Neuronal stem cell (in vitro differentiated cells): ENCODE results near the gene ACOD1.
A peak's percentile ranks its signal among the peaks of the same experiment; 100 is the strongest.
"Not testable (repeated sequence)": the region's sequence is repeated elsewhere in the genome, so short reads cannot be mapped to it uniquely, and the experiment has no call there.

Experiments used
- DNase-seq: peaks from one replicate; pipeline ENCODE4 v3.0.0-alpha.2; 2013; ENCODE audit warnings: low spot score
- H2AFZ ChIP-seq: one replicate; pipeline ENCODE4 v1.6.1; 2013; ENCODE audit warnings: mild to moderate bottlenecking, low read length, inconsistent platforms
- H2AK5ac ChIP-seq: 2 replicates; pipeline ENCODE4 v1.6.1; 2013; ENCODE audit warnings: low read depth, mild to moderate bottlenecking, inconsistent platforms, low read length, moderate library complexity, mixed read lengths
- H2BK120ac ChIP-seq: 2 replicates; pipeline ENCODE4 v1.6.1; 2013; ENCODE audit warnings: low read depth, mild to moderate bottlenecking, inconsistent platforms, low read length, moderate library complexity, mixed read lengths
- H2BK12ac ChIP-seq: one replicate; pipeline ENCODE4 v1.6.1; 2013; ENCODE audit warnings: low read length, inconsistent platforms
- H2BK15ac ChIP-seq: 2 replicates; pipeline ENCODE4 v1.6.1; 2013; ENCODE audit warnings: mild to moderate bottlenecking, low read length, inconsistent platforms, mixed read lengths
- H2BK5ac ChIP-seq: one replicate; pipeline ENCODE4 v1.6.1; 2013; ENCODE audit warnings: inconsistent platforms, mild to moderate bottlenecking, low read length, moderate library complexity
- H3K14ac ChIP-seq: one replicate; pipeline ENCODE4 v1.6.1; 2013; ENCODE audit warnings: low read length, inconsistent platforms
- H3K18ac ChIP-seq: 2 replicates; pipeline ENCODE4 v1.6.1; 2013; ENCODE audit warnings: low read length, inconsistent platforms
- H3K23ac ChIP-seq: 2 replicates; pipeline ENCODE4 v1.6.1; 2013; ENCODE audit warnings: low read depth, mild to moderate bottlenecking, mixed read lengths, low read length, inconsistent platforms; ENCODE audit not compliant: poor library complexity
- H3K27ac ChIP-seq: replicated peaks from 3 replicates; pipeline ENCODE4 v1.5.1; 2013; ENCODE audit warnings: low read length, inconsistent platforms
- H3K27me3 ChIP-seq, 3 experiments: 2 replicates each; pipeline ENCODE4 v1.6.1; 2013; ENCODE audit warnings: low read length in 3 of 3, mild to moderate bottlenecking in 2 of 3, inconsistent platforms in 1 of 3, low read depth in 1 of 3, mixed read lengths in 1 of 3, moderate library complexity in 1 of 3; ENCODE audit not compliant: control insufficient read depth in 3 of 3, insufficient read depth in 3 of 3
- H3K36me3 ChIP-seq, 2 donors: replicated peaks in 1 of 2; 2 replicates each; pipeline ENCODE4 v1.6.1; 2013; ENCODE audit warnings: low read length in 2 of 2; ENCODE audit not compliant: control insufficient read depth in 2 of 2, insufficient read depth in 2 of 2
- H3K4ac ChIP-seq: 2 replicates; pipeline ENCODE4 v1.6.1; 2013; ENCODE audit warnings: inconsistent platforms, mild to moderate bottlenecking, low read length, moderate library complexity
- H3K4me1 ChIP-seq, 2 donors: 1 replicate in 1 of 2; 2 replicates in 1 of 2; pipeline ENCODE4 v1.6.1; 2013; ENCODE audit warnings: low read length in 2 of 2, low read depth in 1 of 2; ENCODE audit not compliant: control insufficient read depth in 2 of 2, insufficient read depth in 1 of 2
- H3K4me2 ChIP-seq: one replicate; pipeline ENCODE4 v1.6.1; 2013; ENCODE audit warnings: mild to moderate bottlenecking, low read length, inconsistent platforms; ENCODE audit not compliant: insufficient read depth, poor library complexity, severe bottlenecking
- H3K4me3 ChIP-seq, 2 donors: 2 replicates each; pipeline ENCODE4 v1.5.1; 2013; ENCODE audit warnings: low read length in 2 of 2, mild to moderate bottlenecking in 2 of 2, inconsistent platforms in 1 of 2, moderate library complexity in 1 of 2
- H3K79me1 ChIP-seq: one replicate; pipeline ENCODE4 v1.6.1; 2013; ENCODE audit warnings: low read depth, mild to moderate bottlenecking, inconsistent platforms, low read length, moderate library complexity
- H3K9ac ChIP-seq: one replicate; pipeline ENCODE4 v1.6.1; 2013; ENCODE audit warnings: mild to moderate bottlenecking, low read depth, low read length, inconsistent platforms; ENCODE audit not compliant: poor library complexity
- H3K9me3 ChIP-seq, 2 donors: replicated peaks in 1 of 2; 2 replicates each; pipeline versions ENCODE3 to v1.6.1; 2013; ENCODE audit warnings: low read length in 2 of 2, mild to moderate bottlenecking in 2 of 2, inconsistent platforms in 1 of 2, low read depth in 1 of 2, mixed read lengths in 1 of 2, moderate library complexity in 1 of 2; ENCODE audit not compliant: control insufficient read depth in 2 of 2, insufficient read depth in 1 of 2
- H4K8ac ChIP-seq: one replicate; pipeline ENCODE4 v1.6.1; 2013; ENCODE audit warnings: low read depth, mild to moderate bottlenecking, inconsistent platforms, low read length, moderate library complexity
- H4K91ac ChIP-seq: one replicate; pipeline ENCODE4 v1.6.1; 2013; ENCODE audit warnings: low read length, low read depth, mild to moderate bottlenecking, inconsistent platforms; ENCODE audit not compliant: poor library complexity
- WGBS, 2 donors: extraction: QIAGEN DNeasy Blood & Tissue Kit; methylation state at CpG; one replicate each; pipeline ENCODE4 v1.1.7; 2013; ENCODE audit warnings: missing lambda C conversion rate in 2 of 2, mixed read lengths in 1 of 2; ENCODE audit not compliant: insufficient read length in 2 of 2, insufficient replicate concordance in 1 of 2; ENCODE audit errors: extremely low coverage in 2 of 2; 5-methylcytosine and 5-hydroxymethylcytosine counted together

ACOD1 gene

GRCh38 chr13:76959734-76960133, 11.4 kb downstream of the ACOD1 start:
- H2BK15ac ChIP-seq, H4K91ac ChIP-seq, H3K4me1 ChIP-seq, H2BK120ac ChIP-seq, H3K36me3 ChIP-seq, H3K4me3 ChIP-seq, H2BK5ac ChIP-seq, H3K4ac ChIP-seq, H3K79me1 ChIP-seq, H2AFZ ChIP-seq, H3K4me2 ChIP-seq, H3K14ac ChIP-seq, H2AK5ac ChIP-seq, H3K27ac ChIP-seq, H3K27me3 ChIP-seq, H4K8ac ChIP-seq, H3K9ac ChIP-seq, DNase-seq, H3K23ac ChIP-seq, H2BK12ac ChIP-seq, H3K18ac ChIP-seq: not testable (repeated sequence)
- peaks cover 0 to 10% of the 10 kb centered on the region in 2 donors for H3K9me3 ChIP-seq

DNA sequence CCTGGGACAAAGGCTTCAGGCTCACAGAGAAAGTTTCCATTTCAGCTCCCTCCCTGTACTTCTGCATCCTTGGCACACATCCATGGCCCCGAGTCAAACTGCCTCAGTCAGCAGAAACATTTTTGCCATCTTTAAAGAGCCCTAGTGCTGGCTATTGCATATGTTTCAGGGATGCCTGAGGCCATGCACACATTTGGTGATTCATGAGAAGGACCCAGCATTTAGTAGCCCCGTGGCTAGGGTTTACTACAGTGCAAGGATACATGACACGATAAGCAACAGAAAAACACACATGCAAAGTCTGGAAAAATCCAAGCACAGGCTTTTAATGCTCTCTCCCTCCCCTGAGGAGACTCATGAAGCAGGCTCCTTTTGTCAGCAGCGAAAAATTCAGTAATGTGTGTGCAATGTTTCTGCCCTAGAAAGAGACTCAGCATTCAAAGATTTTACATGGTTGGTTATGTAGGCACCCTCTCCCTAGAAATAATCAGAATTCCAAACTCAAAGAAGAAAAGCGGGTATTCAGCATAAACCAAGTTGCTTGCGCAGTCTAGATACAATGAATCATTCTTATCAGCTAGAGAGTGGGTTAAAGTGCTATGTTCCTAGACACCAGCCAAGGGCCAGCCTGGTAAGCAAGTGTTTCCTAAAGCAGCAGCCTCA, 17.6 kb downstream of the ACOD1 start:
- WGBS, 2 donors: no CpG with 5 or more reads among the region's 6 CpGs

GRCh38 chr13:76967031-76967430, 18.7 kb downstream of the ACOD1 start:
- Histone ChIP-seq H4K91ac (no peak overlapping the region), H3K4me2 (no peak overlapping the region), H3K4me3 (no peak overlapping the region), H3K9ac (no peak overlapping the region), H2BK120ac (no peak overlapping the region), H3K36me3 (no peaks in the 10 kb centered on the region), H4K8ac (no peak overlapping the region), H3K79me1 (no peaks in the 10 kb centered on the region), H3K27ac (no peak overlapping the region), H3K18ac (no peak overlapping the region), H2BK12ac (no peak overlapping the region), H2BK5ac (no peak overlapping the region), H2BK15ac (no peak overlapping the region), H3K9me3 (no peaks in the 10 kb centered on the region), H2AFZ (no peak overlapping the region), H3K4ac (no peak overlapping the region), H3K23ac (no peak overlapping the region), H2AK5ac (no peak overlapping the region), H3K14ac (no peak overlapping the region), H3K27me3 (peaks cover 0 to 2% (median 0%) of the 10 kb centered on the region in 3 experiments), H3K4me1 (peaks cover 0 to 2% of the 10 kb centered on the region in 2 donors)
- no CpG with 5 or more reads among the region's 6 CpGs for WGBS, 2 donors
- no peak for DNase-seq

More for the DNA sequence above, 17.6 kb downstream of the ACOD1 start:
- H2BK12ac ChIP-seq: no peak overlapping the region
- H3K18ac ChIP-seq: no peak overlapping the region
- H3K27me3 ChIP-seq: peaks cover 0 to 2% (median 0%) of the 10 kb centered on the region in 3 experiments
- H3K4me2 ChIP-seq: no peak overlapping the region
- no peak overlapping the region for H3K4ac ChIP-seq
- H2AFZ ChIP-seq: no peak overlapping the region
- no peak overlapping the region for H3K9ac ChIP-seq
- H3K9me3 ChIP-seq: no peaks in the 10 kb centered on the region
- no peak overlapping the region for H4K8ac ChIP-seq
- H2BK15ac ChIP-seq: no peak overlapping the region
- no peak overlapping the region for H3K23ac ChIP-seq
- H2BK5ac ChIP-seq: no peak overlapping the region
- H3K4me3 ChIP-seq: no peak overlapping the region
- H4K91ac ChIP-seq: no peak overlapping the region
- H3K27ac ChIP-seq: no peak overlapping the region
- H3K4me1 ChIP-seq: peaks cover 0 to 2% of the 10 kb centered on the region in 2 donors
- H3K79me1 ChIP-seq: no peaks in the 10 kb centered on the region
- no peak overlapping the region for H2AK5ac ChIP-seq
- H3K14ac ChIP-seq: no peak overlapping the region
- H3K36me3 ChIP-seq: no peaks in the 10 kb centered on the region
- no peak for DNase-seq
- no peak overlapping the region for H2BK120ac ChIP-seq

GRCh38 chr13:76968041-76968440, 19.7 kb downstream of the ACOD1 start:
- no CpG with 5 or more reads among the region's 6 CpGs for WGBS, 2 donors
- H3K27me3 ChIP-seq: peaks cover 0 to 4% (median 0%) of the 10 kb centered on the region in 3 experiments
- DNase-seq: no peak
- no peak overlapping the region for H3K18ac ChIP-seq
- H2BK15ac ChIP-seq: no peak overlapping the region
- no peak overlapping the region for H3K27ac ChIP-seq
- no peak overlapping the region for H2BK120ac ChIP-seq
- no peak overlapping the region for H4K8ac ChIP-seq
- H2BK12ac ChIP-seq: no peak overlapping the region
- no peak overlapping the region for H3K4me2 ChIP-seq
- peak overlapping the region; percentile 56 for H3K14ac ChIP-seq
- H3K4ac ChIP-seq: no peak overlapping the region
- H3K4me3 ChIP-seq: no peak overlapping the region
- H2BK5ac ChIP-seq: no peak overlapping the region
- no peaks in the 10 kb centered on the region for H3K36me3 ChIP-seq
- no peaks in the 10 kb centered on the region for H3K79me1 ChIP-seq
- no peak overlapping the region for H2AFZ ChIP-seq
- H3K9me3 ChIP-seq: no peaks in the 10 kb centered on the region
- H3K9ac ChIP-seq: no peak overlapping the region
- no peak overlapping the region for H4K91ac ChIP-seq
- peaks cover 0 to 2% of the 10 kb centered on the region in 2 donors for H3K4me1 ChIP-seq
- no peak overlapping the region for H2AK5ac ChIP-seq
- H3K23ac ChIP-seq: no peak overlapping the region
